Fibroblast of the conjunctiva (primary cell): ENCODE measurements around the gene CEP85.

Experiments used
- DNase-seq: peaks from one replicate; pipeline ENCODE4 v3.0.0-alpha.2; 2010; ENCODE audit warnings: low read depth

CEP85 gene, protein sequence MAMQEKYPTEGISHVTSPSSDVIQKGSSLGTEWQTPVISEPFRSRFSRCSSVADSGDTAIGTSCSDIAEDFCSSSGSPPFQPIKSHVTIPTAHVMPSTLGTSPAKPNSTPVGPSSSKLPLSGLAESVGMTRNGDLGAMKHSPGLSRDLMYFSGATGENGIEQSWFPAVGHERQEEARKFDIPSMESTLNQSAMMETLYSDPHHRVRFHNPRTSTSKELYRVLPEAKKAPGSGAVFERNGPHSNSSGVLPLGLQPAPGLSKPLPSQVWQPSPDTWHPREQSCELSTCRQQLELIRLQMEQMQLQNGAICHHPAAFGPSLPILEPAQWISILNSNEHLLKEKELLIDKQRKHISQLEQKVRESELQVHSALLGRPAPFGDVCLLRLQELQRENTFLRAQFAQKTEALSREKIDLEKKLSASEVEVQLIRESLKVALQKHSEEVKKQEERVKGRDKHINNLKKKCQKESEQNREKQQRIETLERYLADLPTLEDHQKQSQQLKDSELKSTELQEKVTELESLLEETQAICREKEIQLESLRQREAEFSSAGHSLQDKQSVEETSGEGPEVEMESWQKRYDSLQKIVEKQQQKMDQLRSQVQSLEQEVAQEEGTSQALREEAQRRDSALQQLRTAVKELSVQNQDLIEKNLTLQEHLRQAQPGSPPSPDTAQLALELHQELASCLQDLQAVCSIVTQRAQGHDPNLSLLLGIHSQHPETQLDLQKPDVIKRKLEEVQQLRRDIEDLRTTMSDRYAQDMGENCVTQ

GRCh38 chr1:26233903-26234643 lies at the start of gene CEP85:
TSS of gene CEP85 (plus strand) at chr1:26234200. CDS start at chr1:26239784, 5,584 bp downstream.
- DNase-seq: peak; percentile 95

DNA sequence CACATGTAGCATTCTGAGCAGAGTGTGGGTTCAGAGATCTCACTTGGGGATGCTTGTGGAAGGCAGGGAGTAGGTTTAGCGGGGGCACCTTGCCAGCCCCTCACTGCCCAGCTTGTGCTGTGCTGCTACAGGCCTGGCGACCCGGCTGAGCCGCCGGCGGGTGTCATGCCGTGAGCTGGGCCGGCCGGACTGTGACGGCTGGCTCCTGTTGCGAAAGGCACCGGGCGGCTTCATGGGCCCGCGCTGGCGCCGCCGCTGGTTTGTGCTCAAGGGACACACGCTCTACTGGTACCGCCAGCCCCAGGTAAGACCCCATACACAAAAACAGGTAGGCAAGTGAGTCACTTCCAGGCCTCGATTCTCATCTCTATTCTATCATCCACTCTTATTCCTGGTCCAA lies 49.1 kb upstream of the CEP85 start:
- DNase-seq: no peak

- DNase-seq: no peak
These were observed 46.1 kb upstream of the CEP85 start for GRCh38 chr1:26187882-26188281.

DNA sequence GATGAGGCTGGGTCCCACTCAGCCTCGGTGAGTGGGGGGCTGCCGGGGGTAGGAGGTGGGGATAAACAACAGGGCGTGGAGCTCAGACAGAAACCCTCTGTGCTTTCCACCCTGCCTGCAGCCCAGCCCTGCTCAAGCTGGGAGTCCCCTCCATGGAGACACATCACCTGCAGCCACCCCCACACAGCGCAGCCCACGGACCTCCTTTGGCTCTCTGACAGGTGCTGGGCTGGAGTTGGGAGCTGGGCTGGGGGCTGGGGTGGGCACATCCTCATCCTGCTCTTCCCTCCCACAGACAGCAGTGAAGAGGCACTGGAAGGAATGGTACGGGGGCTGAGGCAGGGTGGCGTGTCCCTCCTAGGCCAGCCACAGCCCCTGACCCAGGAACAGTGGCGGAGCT lies 45.5 kb upstream of the CEP85 start:
- DNase-seq: no peak

DNA sequence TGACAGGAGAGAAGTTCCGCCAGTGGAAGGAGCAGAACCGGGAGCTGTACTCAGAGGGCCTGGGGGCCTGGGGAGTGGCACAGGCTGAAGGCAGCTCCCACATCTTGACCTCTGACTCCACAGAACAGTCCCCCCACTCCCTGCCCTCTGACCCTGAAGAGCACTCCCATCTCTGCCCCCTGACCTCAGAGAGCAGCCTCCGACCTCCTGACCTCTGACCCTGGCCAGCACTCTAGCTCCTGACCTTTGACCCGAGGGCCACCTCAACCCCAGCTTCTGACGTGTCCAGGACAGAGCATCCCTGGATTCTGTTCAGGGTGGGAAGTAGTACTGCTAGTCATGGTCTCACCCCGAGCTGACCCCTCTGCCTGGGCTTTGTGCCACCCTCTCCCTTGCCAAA lies 44.7 kb upstream of the CEP85 start:
- DNase-seq: no peak

DNA sequence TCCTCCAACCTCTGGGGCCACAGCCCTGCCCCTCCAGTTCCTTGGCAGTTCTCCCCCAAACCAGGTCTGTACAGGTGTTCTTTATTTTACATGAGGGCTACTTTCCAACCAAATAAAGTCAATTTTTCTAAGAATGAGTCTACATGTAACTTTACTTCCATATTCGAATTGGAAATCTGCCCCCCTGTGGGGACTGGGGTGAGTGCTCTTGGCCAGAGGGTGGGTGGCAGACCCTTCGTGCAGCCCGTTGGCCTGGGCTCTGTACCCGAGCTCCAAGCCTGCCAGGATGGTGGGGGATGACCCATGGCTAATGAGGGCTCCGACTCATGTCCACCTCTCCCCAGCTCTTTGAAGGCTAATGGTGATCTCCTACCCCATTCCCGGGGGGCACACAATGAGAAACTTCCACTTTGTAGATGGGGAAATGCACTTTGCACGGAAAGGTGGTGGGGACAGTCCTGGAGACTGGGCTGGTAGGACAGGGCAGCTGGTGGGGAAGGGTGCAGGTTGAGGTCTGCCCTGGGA lies 44.2 kb upstream of the CEP85 start:
- no peak for DNase-seq

GRCh38 chr1:26190373-26190987 lies 43.5 kb upstream of the CEP85 start, which contains the start of gene CATSPER4:
TSS of gene CATSPER4 (plus strand) at chr1:26190602. CDS start at chr1:26190628, 26 bp downstream.
- no peak for DNase-seq

DNA sequence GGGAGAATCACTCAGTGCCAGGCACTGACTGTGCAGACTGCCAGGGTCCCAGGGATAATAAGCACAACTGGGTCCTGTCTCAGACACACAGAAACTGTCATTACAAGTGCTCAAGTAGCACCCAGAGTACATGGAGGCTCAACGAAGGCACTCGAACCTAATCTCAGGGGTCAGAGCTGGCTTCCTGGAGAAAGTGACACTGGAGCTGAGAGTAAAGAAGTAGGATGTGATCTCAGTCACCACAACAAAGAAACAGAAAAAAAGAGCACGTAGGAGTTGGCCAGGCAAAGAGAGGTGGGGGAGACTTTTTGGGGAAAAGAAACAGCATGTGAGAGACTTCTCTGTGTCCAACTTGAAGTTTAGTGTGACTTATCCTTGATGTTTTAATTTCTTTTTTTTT lies 42.3 kb upstream of the CEP85 start:
- DNase-seq: no peak

DNA sequence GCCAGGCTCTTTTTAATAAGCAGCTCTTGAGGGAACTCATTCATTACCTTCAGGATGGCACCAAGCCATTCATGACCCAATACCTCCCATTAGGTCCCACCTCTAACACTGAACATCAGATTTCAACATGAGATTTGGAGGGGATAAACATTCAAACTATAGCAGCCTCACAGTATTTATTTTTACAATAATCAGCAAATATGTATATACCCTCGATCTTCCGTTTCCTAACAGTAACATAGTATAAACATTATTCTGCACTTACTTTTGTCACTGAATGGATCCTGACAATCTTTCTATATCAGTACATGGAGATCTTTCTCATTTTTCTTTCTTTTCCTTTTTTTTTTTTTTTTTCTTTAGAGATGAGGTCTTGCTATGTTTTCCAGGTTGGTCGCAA lies 38.2 kb upstream of the CEP85 start:
- no peak for DNase-seq

GRCh38 chr1:26197301-26197700 lies 36.7 kb upstream of the CEP85 start:
- DNase-seq: no peak

DNA sequence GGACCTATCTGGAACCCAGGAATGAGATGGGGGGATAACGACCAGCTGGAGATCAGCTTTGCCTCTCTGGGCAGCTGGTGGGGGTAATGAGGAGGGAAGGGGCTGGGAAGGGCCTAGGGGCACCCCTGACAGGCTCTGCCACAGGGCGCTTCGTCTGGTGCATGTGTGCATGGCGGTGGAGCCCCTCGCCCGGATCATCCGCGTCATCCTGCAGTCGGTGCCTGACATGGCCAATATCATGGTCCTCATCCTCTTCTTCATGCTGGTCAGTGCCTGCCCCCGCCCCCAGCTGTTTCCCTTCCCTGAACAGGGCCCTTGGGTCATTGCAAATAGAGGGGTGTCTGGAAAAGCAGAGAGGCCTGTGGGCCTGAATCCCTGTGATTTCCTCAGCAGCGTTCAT lies 36.2 kb upstream of the CEP85 start:
- no peak for DNase-seq

- no peak for DNase-seq
These were observed 33.6 kb upstream of the CEP85 start for GRCh38 chr1:26200413-26200812.

DNA sequence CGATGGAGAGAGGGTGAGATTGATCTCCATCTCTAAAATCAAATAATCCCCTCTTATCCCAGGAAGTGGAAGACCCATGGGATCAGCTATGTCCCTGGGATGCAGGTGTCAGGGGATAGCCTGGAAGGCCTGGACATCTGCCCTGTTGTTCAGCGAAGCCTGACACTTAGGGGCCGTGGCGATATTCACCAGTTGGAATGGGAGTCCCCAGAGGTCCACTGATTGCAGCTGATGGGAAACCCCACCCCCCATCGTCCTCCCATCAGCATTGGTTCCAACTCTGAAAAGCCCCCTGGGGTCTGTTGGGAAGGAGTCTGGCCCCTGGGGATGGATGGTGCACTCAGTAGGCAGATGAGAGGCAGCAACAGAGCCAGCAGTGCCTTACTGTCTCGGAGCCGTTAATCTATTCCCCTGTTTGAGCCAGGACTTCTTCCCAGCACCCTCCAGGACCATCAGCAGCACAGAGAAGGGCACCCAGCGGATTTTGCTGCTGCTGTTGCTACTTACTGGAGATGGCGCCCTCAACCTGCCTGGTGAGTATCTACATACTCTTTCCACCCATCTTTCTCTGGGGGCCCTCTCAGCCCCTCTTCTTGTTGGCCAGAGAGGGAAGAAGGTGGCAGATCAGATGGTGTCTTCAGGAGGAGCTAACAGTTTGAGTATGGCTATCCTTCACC lies 30.2 kb upstream of the CEP85 start:
- DNase-seq: no peak

DNA sequence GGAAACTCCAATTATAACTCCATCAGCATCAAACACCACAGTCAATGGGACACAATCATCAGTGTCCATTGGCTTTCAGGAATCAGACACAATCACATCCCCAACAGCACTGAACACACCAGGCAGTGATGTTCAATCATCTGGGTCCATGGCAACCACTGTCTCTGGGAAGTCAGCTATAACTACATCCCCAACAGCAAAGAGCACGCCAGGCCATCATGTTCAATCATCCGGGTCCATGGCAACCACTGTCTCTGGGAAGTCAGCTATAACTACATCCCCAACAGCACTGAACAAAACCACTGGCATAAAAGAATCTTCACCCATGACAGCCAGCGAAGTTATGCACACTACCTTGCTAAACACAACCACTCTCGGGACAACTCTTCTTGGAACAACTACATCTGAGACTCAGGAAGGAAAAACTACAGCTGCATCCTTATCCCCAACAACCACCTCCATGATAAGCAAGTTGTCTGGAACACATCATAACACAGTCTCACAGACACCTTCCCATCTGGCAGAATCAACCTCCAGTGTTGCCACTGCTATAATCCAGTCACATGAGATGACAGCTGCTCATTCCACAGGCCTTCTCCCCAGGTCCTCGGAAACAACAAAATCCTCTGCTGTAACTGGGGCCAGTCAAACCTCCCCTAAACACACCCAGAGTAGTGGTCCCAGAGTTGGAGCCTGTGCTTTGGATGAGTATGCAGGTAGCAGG lies 23.7 kb upstream of the CEP85 start:
- no peak for DNase-seq

DNA sequence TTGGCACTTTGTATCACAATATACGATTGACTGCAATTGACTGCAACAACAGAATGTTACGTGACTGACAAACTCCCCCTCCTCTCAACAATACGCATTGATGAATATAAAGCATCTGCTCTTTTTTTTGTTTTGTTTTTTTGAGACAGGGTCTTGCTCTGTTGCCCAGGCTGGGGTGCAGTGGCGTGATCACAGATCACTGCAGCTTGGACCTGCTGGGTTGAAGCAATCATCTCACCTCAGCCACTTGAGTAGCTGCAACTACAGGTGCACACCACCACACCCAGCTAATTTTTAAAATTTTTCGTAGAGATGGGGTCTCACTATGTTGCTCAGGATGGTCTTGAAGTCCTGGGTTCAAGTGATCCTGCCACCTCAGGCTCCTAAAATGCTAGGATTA lies 21.3 kb upstream of the CEP85 start:
- no peak for DNase-seq

DNA sequence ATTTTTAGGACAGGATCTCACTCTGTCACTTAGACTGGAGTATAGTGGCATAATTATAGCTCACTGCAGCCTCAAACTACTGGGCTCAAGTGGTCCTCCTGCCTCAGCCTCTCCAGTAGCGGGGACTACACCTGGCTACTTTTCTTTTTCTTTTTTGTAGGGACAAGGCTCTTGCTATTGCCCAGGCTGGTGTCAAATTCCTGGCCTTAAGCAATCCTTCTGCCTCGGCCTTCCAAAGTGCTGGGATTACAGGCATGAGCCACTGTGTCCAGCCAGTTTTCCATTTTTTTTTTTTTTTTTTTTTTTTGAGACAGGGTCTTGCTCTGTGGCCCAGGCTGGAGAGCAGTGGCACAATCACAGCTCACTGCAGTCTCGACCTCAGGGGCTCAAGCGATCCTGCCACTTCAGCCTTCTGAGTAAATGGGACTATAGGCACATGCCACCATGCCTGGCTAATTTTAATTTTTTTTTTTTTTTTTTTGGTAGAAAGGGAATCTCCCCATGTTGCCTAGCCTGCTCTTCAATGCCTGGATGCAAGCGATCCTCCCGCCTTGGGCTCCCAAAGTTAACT lies 20.6 kb upstream of the CEP85 start:
- no peak for DNase-seq

GRCh38 chr1:26215246-26215645 lies 18.8 kb upstream of the CEP85 start:
- no peak for DNase-seq

- DNase-seq: no peak
These were observed 15.0 kb upstream of the CEP85 start for GRCh38 chr1:26218906-26219494.

DNA sequence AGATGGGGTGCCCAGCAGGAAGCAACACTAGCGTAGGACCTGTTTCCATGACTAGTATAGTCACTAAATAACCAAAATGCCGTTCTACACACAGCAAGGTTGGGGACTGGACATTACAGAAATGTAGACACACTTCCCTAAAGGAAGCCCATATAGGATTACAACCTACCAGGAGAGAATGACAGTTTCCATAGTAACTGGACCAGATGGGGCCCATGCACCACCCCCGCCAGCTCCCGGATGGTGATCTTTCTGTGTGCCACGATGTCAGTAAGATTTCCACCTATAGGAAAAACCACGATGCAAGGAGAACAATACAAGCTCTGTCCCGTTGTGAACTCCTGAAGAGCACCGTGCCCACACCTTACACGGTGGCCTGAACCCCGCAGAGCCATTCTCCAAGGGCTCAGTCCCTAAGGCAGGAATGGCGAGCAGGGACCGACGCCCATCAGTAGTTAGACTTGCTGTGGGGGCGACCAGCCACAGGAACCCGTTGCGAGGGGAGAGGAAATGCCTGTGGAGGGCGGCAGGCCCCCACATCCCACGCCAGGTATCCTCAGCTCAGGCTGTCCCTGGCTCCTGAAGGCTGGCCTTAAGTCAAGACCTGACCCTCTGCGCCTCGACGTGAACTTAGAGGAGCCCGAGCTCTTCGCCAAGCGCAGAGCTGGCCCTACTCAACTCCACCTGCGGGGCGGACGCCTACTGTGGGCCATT lies 13.6 kb upstream of the CEP85 start:
- DNase-seq: no peak
